Peyer's patch (tissue), 4 donors: ENCODE measurements around the gene GAA. TPM values are rescaled to one million over a fixed set of nuclear protein-coding genes. Genes with fewer than 3 reads are reported as not detected.
"Not testable (repeated sequence)": the region's sequence is repeated elsewhere in the genome, so short reads cannot be mapped to it uniquely, and the experiment has no call there.

Experiments
- DNase-seq, 3 donors: peaks; one replicate each; pipeline ENCODE4 v3.0.0-alpha.2; 2017 to 2019
- H3K27ac ChIP-seq, 4 donors: fragments of 200-600 bp; sonication (generic); one replicate each; pipeline ENCODE4 v1.5.1; 2016 to 2019
- H3K27me3 ChIP-seq, 2 donors: fragments of 200-600 bp; sonication (generic); one replicate each; pipeline ENCODE4 v1.5.1; 2019
- H3K36me3 ChIP-seq, 3 donors: fragments of 200-600 bp; sonication (generic); one replicate each; pipeline ENCODE4 v1.5.1; 2016 to 2019
- H3K4me1 ChIP-seq, 4 donors: fragments of 200-600 bp; sonication (generic); one replicate each; pipeline ENCODE4 v1.5.1; 2016 to 2019
- H3K4me3 ChIP-seq, 4 donors: fragments of 200-600 bp; sonication (generic); 1 replicate in 3 of 4; 2 replicates in 1 of 4; pipeline ENCODE4 v1.5.1; 2016 to 2019; ENCODE audit warnings: mild to moderate bottlenecking in 1 of 4
- H3K9me3 ChIP-seq, 4 donors: fragments of 200-600 bp; sonication (generic); one replicate each; pipeline ENCODE4 v1.5.1; 2016 to 2019; ENCODE audit warnings: mild to moderate bottlenecking in 1 of 4
- POLR2A ChIP-seq, 2 donors: fragments of 450-650 bp; IDR thresholded peaks; one replicate each; pipeline ENCODE4 v1.5.1; 2017; ENCODE audit warnings: antibody characterized with exemption in 2 of 2, mild to moderate bottlenecking in 2 of 2, moderate library complexity in 2 of 2
- total RNA-seq, 4 donors: library from RNA; depleted of rRNA; stranded (reverse); fragments of >200 nt; gene quantifications; one replicate each; pipeline ENCODE4 v1.1.0, GENCODE V29; 2016
- TF ChIP-seq, protein P1 (sequence below), 6 experiments: fragments of 450-650 bp in 4 of 6; fragments of 200-600 bp in 2 of 6; sonication (generic) in 1 of 6; IDR thresholded peaks; one replicate each; pipeline ENCODE4 v1.5.1; 2017 to 2019; ENCODE audit warnings: antibody characterized with exemption in 6 of 6, mild to moderate bottlenecking in 3 of 6, moderate library complexity in 1 of 6

The GAA gene
- total RNA-seq, 4 donors from 2014 or later: 33.8 to 88.1 (median 42.3) TPM

DNA sequence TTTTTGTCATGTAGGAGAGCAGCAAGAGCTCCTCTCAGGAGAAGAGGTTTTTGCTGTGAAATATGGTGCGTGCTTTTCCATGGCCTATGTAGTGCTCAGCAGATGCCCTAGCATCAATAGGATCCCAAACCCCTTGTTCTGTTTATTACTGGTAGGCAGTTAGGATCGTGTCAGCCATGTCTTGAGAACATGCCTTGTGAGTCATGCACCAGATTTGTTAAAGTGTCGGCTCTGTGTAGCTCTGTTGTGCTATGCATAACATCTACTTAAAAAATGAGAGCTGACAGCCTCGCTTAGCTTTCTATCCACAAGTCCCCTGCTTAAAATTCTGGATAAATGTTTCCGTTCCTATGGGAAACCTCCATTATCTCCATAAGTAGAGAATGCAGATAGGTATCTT, 50.0 kb downstream of the GAA start:
- no peaks in the 10 kb centered on the region for H3K27me3 ChIP-seq
- no peak overlapping the region for H3K4me3 ChIP-seq
- no peak for TF ChIP-seq POLR2A (IDR thresholded peaks at IDR 0.05)
- TF ChIP-seq, protein P1, sequence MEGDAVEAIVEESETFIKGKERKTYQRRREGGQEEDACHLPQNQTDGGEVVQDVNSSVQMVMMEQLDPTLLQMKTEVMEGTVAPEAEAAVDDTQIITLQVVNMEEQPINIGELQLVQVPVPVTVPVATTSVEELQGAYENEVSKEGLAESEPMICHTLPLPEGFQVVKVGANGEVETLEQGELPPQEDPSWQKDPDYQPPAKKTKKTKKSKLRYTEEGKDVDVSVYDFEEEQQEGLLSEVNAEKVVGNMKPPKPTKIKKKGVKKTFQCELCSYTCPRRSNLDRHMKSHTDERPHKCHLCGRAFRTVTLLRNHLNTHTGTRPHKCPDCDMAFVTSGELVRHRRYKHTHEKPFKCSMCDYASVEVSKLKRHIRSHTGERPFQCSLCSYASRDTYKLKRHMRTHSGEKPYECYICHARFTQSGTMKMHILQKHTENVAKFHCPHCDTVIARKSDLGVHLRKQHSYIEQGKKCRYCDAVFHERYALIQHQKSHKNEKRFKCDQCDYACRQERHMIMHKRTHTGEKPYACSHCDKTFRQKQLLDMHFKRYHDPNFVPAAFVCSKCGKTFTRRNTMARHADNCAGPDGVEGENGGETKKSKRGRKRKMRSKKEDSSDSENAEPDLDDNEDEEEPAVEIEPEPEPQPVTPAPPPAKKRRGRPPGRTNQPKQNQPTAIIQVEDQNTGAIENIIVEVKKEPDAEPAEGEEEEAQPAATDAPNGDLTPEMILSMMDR (IDR thresholded peaks at IDR 0.05): no peak
- no peak overlapping the region for H3K27ac ChIP-seq
- H3K36me3 ChIP-seq: no peaks in the 10 kb centered on the region
- no peak for DNase-seq
- H3K4me1 ChIP-seq: peaks cover 0 to 12% (median 3%) of the 10 kb centered on the region in 4 donors
- H3K9me3 ChIP-seq: no peaks in the 10 kb centered on the region

DNA sequence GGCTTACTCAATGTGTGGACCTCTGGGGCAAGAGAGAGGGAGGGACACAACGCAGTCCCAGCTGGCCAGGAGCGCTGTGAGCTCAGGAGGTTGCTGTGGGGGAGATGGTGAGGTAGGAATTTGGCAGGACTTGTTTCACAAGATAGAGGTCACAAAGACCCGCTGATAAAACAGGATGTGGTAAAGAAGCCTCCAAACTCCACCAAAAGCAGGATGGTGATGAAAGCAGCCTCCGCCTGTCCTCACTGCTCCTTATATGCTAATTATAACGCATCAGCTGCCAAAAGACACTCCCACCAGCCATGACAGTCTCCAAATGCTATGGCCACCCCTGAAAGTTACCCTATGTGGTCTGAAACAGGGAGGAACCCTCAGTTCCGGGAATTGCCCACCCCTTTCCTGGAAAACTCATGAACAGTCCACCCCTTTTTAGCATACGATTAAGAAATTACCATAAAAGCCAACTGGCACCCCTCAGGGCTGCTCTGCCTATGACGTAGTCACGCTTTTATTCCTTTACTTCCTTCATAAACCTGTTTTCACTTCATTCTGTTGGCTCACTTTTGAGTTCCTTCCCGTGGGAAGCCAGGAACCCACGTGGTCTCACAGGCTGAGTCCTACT, 50.8 kb downstream of the GAA start:
- Histone ChIP-seq H3K27me3 (no peaks in the 10 kb centered on the region), H3K4me1 (peaks cover 0 to 12% (median 3%) of the 10 kb centered on the region in 4 donors), H3K9me3 (peaks cover 0 to 3% (median 0%) of the 10 kb centered on the region in 4 donors), H3K36me3 (no peaks in the 10 kb centered on the region), H3K4me3 (no peak overlapping the region), H3K27ac (peak overlapping the region in 1 of 4 donors; percentile 31)
- TF ChIP-seq, protein P1 (IDR thresholded peaks at IDR 0.05): no peak
- no peak for TF ChIP-seq POLR2A (IDR thresholded peaks at IDR 0.05)
- DNase-seq: no peak

- no peaks in the 10 kb centered on the region for H3K27me3 ChIP-seq
- peak overlapping the region in 1 of 4 donors; percentile 31 for H3K27ac ChIP-seq
- H3K4me3 ChIP-seq: no peak overlapping the region
- TF ChIP-seq, protein P1 (IDR thresholded peaks at IDR 0.05): no peak
- no peak for TF ChIP-seq POLR2A (IDR thresholded peaks at IDR 0.05)
- peaks cover 0 to 9% (median 1%) of the 10 kb centered on the region in 4 donors for H3K4me1 ChIP-seq
- H3K9me3 ChIP-seq: peaks cover 0 to 3% (median 0%) of the 10 kb centered on the region in 4 donors
- DNase-seq: no peak
- no peaks in the 10 kb centered on the region for H3K36me3 ChIP-seq
Measured at GRCh38 chr17:80153004-80153403, 51.6 kb downstream of the GAA start.

GRCh38 chr17:80154166-80154565, 52.8 kb downstream of the GAA start:
- Histone ChIP-seq H3K9me3 (peaks cover 0 to 3% (median 0%) of the 10 kb centered on the region in 4 donors), H3K27me3 (no peaks in the 10 kb centered on the region), H3K36me3 (no peaks in the 10 kb centered on the region), H3K4me3 (no peak overlapping the region), H3K27ac (no peak overlapping the region), H3K4me1 (no peaks in the 10 kb centered on the region)
- no peak for TF ChIP-seq POLR2A (IDR thresholded peaks at IDR 0.05)
- TF ChIP-seq, protein P1 (IDR thresholded peaks at IDR 0.05): no peak
- no peak for DNase-seq

- H3K27me3 ChIP-seq, DNase-seq, H3K9me3 ChIP-seq, H3K4me3 ChIP-seq, H3K4me1 ChIP-seq, H3K27ac ChIP-seq, H3K36me3 ChIP-seq: not testable (repeated sequence)
Measured at GRCh38 chr17:80155600-80155999, 54.2 kb downstream of the GAA start.

GRCh38 chr17:80158846-80159245, 57.5 kb downstream of the GAA start:
- no peak overlapping the region for H3K27ac ChIP-seq
- no peak for TF ChIP-seq POLR2A (IDR thresholded peaks at IDR 0.05)
- TF ChIP-seq, protein P1 (IDR thresholded peaks at IDR 0.05): no peak
- H3K36me3 ChIP-seq: no peaks in the 10 kb centered on the region
- H3K9me3 ChIP-seq: peaks cover 0 to 3% (median 0%) of the 10 kb centered on the region in 4 donors
- no peaks in the 10 kb centered on the region for H3K27me3 ChIP-seq
- no peak overlapping the region for H3K4me3 ChIP-seq
- no peak for DNase-seq
- no peaks in the 10 kb centered on the region for H3K4me1 ChIP-seq
